ENCODE results near the gene SLC9B1. TPM values are rescaled to one million over a fixed set of nuclear protein-coding genes. Genes with fewer than 3 reads are reported as not detected.

The SLC9B1 gene
- polyA plus RNA-seq, 1 of the 3 experiments (the other 2 are of a cell fraction) = 0.21 TPM

DNA sequence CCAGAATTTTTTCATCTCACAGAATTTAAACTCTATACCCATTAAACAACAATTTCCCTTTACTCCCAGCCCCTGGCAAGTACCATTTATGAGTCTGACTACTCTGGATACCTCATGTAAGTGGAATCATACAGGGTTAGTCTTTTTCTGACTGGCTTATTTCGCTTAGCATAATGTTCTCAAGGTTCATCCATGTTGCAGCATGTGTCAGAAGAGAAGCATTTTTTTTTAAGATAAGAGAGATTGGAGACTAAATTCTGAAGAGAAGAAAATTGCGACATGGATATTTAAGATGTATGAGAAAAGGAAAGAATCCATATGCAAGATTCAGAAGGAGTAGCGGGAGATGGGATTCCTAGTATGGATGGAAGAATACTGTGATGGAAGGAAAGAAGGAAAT lies 11.3 kb upstream of the SLC9B1 start:
- 97% methylated on average over 3 of the region's 3 CpGs for WGBS (ENCODE audit: low lambda C conversion rate)
- no peaks in the 10 kb centered on the region for H4K20me1 ChIP-seq (ENCODE audit: insufficient read depth)
- no peak overlapping the region for H3K4me2 ChIP-seq
- H3K79me2 ChIP-seq (ENCODE audit: insufficient read depth) = no peaks in the 10 kb centered on the region
- H3K36me3 ChIP-seq (replicated peaks in 1 of 2; ENCODE audit: control insufficient read depth in 1 of 2, insufficient read depth in 2 of 2, low read length in 1 of 2) = peaks cover 19 to 34% of the 10 kb centered on the region in 2 experiments
- ChIA-PET CTCF (interaction anchor here (1.4 kb wide), 1 partner anchor 44 kb away, joined by 5 read pairs; no protein-coding TSS in a partner anchor), POLR2A (no interaction called here)
- no peaks in the 10 kb centered on the region; a peak in 1 of 4 replicates for H3K4me1 ChIP-seq (ENCODE audit: control insufficient read depth in 1 of 2, insufficient read depth in 2 of 2, low read depth in 1 of 2, low read length in 1 of 2)
- no peak overlapping the region for H3K9ac ChIP-seq
- no peaks in the 10 kb centered on the region for H3K27me3 ChIP-seq (ENCODE audit: insufficient read depth)
- no peaks in the 10 kb centered on the region for H3F3A ChIP-seq (replicated peaks; ENCODE audit: insufficient read depth)
- no peak for DNase-seq
- H3K4me3 ChIP-seq (ENCODE audit: low read depth in 2 of 2, low read length in 1 of 2) = no peak overlapping the region
- H3K27ac ChIP-seq (ENCODE audit: low read depth in 2 of 2, low read length in 1 of 2) = no peak overlapping the region
- no peaks in the 10 kb centered on the region for H3K9me2 ChIP-seq
- no peak for TF ChIP-seq USF2 (IDR thresholded peaks at IDR 0.05; ENCODE audit: borderline replicate concordance, low read depth, low read length)
- no peak for TF ChIP-seq REST (IDR thresholded peaks at IDR 0.05; ENCODE audit: low read depth, low read length)
- TF ChIP-seq RAD21 (IDR thresholded peaks at IDR 0.05; ENCODE audit: low read length) = no peak
- no peak for TF ChIP-seq CTCF (IDR thresholded peaks at IDR 0.05)
- no peak for TF ChIP-seq GATA2 (CRISPR knock-in tag; IDR thresholded peaks at IDR 0.05)
- no peak for TF ChIP-seq RCOR1 (IDR thresholded peaks at IDR 0.05; ENCODE audit: low read length)
- TF ChIP-seq YY1 (IDR thresholded peaks at IDR 0.05; ENCODE audit: low read depth) = no peak
- no peak for TF ChIP-seq NRF1 (IDR thresholded peaks at IDR 0.05; ENCODE audit: low read depth, low read length)
- TF ChIP-seq TEAD4 (IDR thresholded peaks at IDR 0.05; ENCODE audit: borderline replicate concordance, insufficient read depth) = no peak
- no peak overlapping the region for H2AFZ ChIP-seq (ENCODE audit: low read depth)
- H3K9me3 ChIP-seq = no peaks in the 10 kb centered on the region

- Histone ChIP-seq H3K27ac (ENCODE audit: low read depth in 2 of 2, low read length in 1 of 2) (no peak overlapping the region), H3K4me1 (ENCODE audit: control insufficient read depth in 1 of 2, insufficient read depth in 2 of 2, low read depth in 1 of 2, low read length in 1 of 2) (no peaks in the 10 kb centered on the region; a peak in 1 of 4 replicates), H4K20me1 (ENCODE audit: insufficient read depth) (no peaks in the 10 kb centered on the region), H3K4me3 (ENCODE audit: low read depth in 2 of 2, low read length in 1 of 2) (no peak overlapping the region), H3F3A (replicated peaks; ENCODE audit: insufficient read depth) (no peaks in the 10 kb centered on the region), H2AFZ (ENCODE audit: low read depth) (no peak overlapping the region), H3K27me3 (ENCODE audit: insufficient read depth) (no peaks in the 10 kb centered on the region), H3K79me2 (ENCODE audit: insufficient read depth) (no peaks in the 10 kb centered on the region), H3K4me2 (no peak overlapping the region), H3K9ac (no peak overlapping the region), H3K36me3 (replicated peaks in 1 of 2; ENCODE audit: control insufficient read depth in 1 of 2, insufficient read depth in 2 of 2, low read length in 1 of 2) (peaks cover 23 to 41% of the 10 kb centered on the region in 2 experiments), H3K9me2 (no peaks in the 10 kb centered on the region), H3K9me3 (no peaks in the 10 kb centered on the region)
- 89% methylated on average over 1 of the region's 1 CpG for WGBS (ENCODE audit: low lambda C conversion rate)
- TF ChIP-seq NRF1 (IDR thresholded peaks at IDR 0.05; ENCODE audit: low read depth, low read length) = no peak
- TF ChIP-seq ZBTB33 (IDR thresholded peaks at IDR 0.05; ENCODE audit: borderline replicate concordance, low read depth) = no peak
- TF ChIP-seq SMC3 (IDR thresholded peaks at IDR 0.05; ENCODE audit: low read depth, low read length) = no peak
- no peak for TF ChIP-seq REST (IDR thresholded peaks at IDR 0.05; ENCODE audit: low read depth, low read length)
- no peak for TF ChIP-seq GATA2 (CRISPR knock-in tag; IDR thresholded peaks at IDR 0.05)
- ChIA-PET POLR2A (interaction anchor here (1.1 kb wide), 1 partner anchor 47 kb away, joined by 3 read pairs; the partner anchor contains the start of gene SLC9B2), CTCF (interaction anchor here (0.8 to 2.0 kb wide), 3 partner anchors 16 to 62 kb away, joined by 4 to 7 read pairs (median 5); no protein-coding TSS in a partner anchor)
- no peak for DNase-seq
Observed at GRCh38 chr4:103029300-103029699, 9.8 kb upstream of the SLC9B1 start.
